Measurements from ENCODE around the gene DLG2. TPM values are rescaled to one million over a fixed set of nuclear protein-coding genes. Genes with fewer than 3 reads are reported as not detected.

Gene DLG2
- total and polyA plus RNA-seq, 2 of the 8 experiments (the other 6 are each of a cell fraction or from before 2014, with no cell fraction given) = 1.7 to 14.3 TPM

DNA sequence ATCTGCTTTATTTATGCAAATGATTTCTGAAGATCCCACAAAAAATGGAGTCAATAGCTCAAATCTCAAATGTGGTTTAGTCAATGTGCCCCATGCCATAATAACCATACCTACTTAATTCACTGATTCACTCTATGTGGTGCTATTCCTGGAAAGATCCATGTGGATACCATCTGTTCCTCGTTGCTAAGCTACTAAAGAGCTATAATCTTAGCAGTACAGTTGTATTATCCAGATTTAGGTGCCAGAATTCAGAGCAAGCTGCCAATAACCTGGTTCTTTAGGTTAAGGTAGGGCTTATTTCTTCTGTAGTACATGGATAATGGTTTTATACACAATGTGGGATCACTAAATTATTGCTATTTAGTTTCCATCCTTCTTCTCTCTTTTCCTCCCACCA is 1366.3 kb downstream of the DLG2 start:
- no peak for FAIRE-seq
- H3K23ac ChIP-seq (ENCODE audit: insufficient read length) = no peak overlapping the region
- H2BK15ac ChIP-seq (ENCODE audit: low read length) = no peak overlapping the region
- H3K4ac ChIP-seq (replicated peaks; ENCODE audit: insufficient read length, low read depth, low read length) = no peak overlapping the region
- H3K4me2 ChIP-seq (ENCODE audit: insufficient read depth in 1 of 2, low read depth in 2 of 2, low read length in 2 of 2) = no peak overlapping the region
- H3K79me2 ChIP-seq (ENCODE audit: control insufficient read depth in 1 of 2, insufficient read depth in 2 of 2, low read length in 2 of 2) = no peaks in the 10 kb centered on the region
- no peak overlapping the region for H3K56ac ChIP-seq (replicated peaks; ENCODE audit: insufficient read length, low read depth, low read length)
- H3K4me3 ChIP-seq (ENCODE audit: extremely low read depth in 1 of 4, insufficient read depth in 2 of 4, low read depth in 3 of 4, low read length in 4 of 4) = no peak overlapping the region
- no peaks in the 10 kb centered on the region for H3K9me3 ChIP-seq (ENCODE audit: insufficient read depth in 2 of 2, low read depth in 1 of 2, low read length in 1 of 2)
- ChIA-PET POLR2A (ENCODE audit: partially characterized antibody) (interaction anchor here (1.4 kb wide), 1 partner anchor 425 kb away, joined by 4 read pairs; no protein-coding TSS in a partner anchor), CTCF (ENCODE audit: partially characterized antibody) (interaction anchor here (0.6 to 9.0 kb wide), 15 partner anchors 10 to 433 kb away, joined by 3 to 112 read pairs (median 4); no protein-coding TSS in a partner anchor)
- no peaks in the 10 kb centered on the region for H3K36me3 ChIP-seq (ENCODE audit: control insufficient read depth in 2 of 4, insufficient read depth in 4 of 4, low read length in 3 of 4)
- no peaks in the 10 kb centered on the region for H3K27me3 ChIP-seq (replicated peaks in 1 of 4; ENCODE audit: control insufficient read depth in 3 of 4, extremely low read depth in 1 of 4, insufficient read depth in 3 of 4, low read length in 3 of 4)
- H2BK120ac ChIP-seq (replicated peaks; ENCODE audit: low read depth, low read length) = no peak overlapping the region
- no peak overlapping the region for H4K91ac ChIP-seq (replicated peaks; ENCODE audit: insufficient read length, low read length)
- whole genome bisulfite sequencing, 2 experiments (ENCODE audit: extremely low coverage in 1 of 2, insufficient coverage in 1 of 2, insufficient read length in 1 of 2, insufficient replicate concordance in 2 of 2, low coverage in 1 of 2, low lambda C conversion rate in 2 of 2, missing lambda C conversion rate in 1 of 2) = 78% methylated on average over 1 of the region's 1 CpG; no CpG with 5 or more reads in 1 of the 2 experiments
- H4K5ac ChIP-seq (ENCODE audit: insufficient read length, low read depth, low read length) = no peak overlapping the region
- DNase-seq (ENCODE audit: low read depth in 1 of 2, low spot score in 2 of 2) = no peak
- H2AFZ ChIP-seq (ENCODE audit: low read length) = no peak overlapping the region
- H3K79me1 ChIP-seq (ENCODE audit: low read depth, low read length) = no peaks in the 10 kb centered on the region
- no peak for TF ChIP-seq HDAC6 (IDR thresholded peaks at IDR 0.05; ENCODE audit: low read depth, low read length)
- no peak for TF ChIP-seq BCL11A (IDR thresholded peaks at IDR 0.05; ENCODE audit: low read depth in 2 of 2, low read length in 2 of 2)
- no peak for TF ChIP-seq KDM1A (IDR thresholded peaks at IDR 0.05; ENCODE audit: borderline replicate concordance, low read length)
- no peak for TF ChIP-seq HDAC2 (IDR thresholded peaks at IDR 0.05; ENCODE audit: borderline replicate concordance in 1 of 2, low read depth in 2 of 2, low read length in 2 of 2)
- TF ChIP-seq JUN (IDR thresholded peaks at IDR 0.05; ENCODE audit: low read depth, low read length) = no peak
- no peak for TF ChIP-seq SUZ12 (IDR thresholded peaks at IDR 0.05; ENCODE audit: low read length)
- no peak for TF ChIP-seq FOSL1 (IDR thresholded peaks at IDR 0.05; ENCODE audit: insufficient read depth, low read depth, low read length)
- no peak for TF ChIP-seq TBP (IDR thresholded peaks at IDR 0.05; ENCODE audit: low read depth, low read length)
- no peak for TF ChIP-seq KDM5A (IDR thresholded peaks at IDR 0.05; ENCODE audit: low read length)
- H4K20me1 ChIP-seq (replicated peaks in 1 of 2; ENCODE audit: control insufficient read depth in 1 of 2, insufficient read depth in 2 of 2, low read length in 2 of 2) = no peaks in the 10 kb centered on the region
- no peak overlapping the region for H4K8ac ChIP-seq (ENCODE audit: extremely low read depth, insufficient read depth, low read length)
- no peak overlapping the region for H2BK5ac ChIP-seq (ENCODE audit: low read depth, low read length)
- no peak overlapping the region for H3K18ac ChIP-seq (ENCODE audit: extremely low read depth, low read length)
- H2AK5ac ChIP-seq (ENCODE audit: low read depth, low read length) = no peak overlapping the region
- no peaks in the 10 kb centered on the region for H3K4me1 ChIP-seq (replicated peaks in 1 of 4; ENCODE audit: control insufficient read depth in 3 of 4, insufficient read depth in 4 of 4, low read length in 3 of 4)
- no peaks in the 10 kb centered on the region for H3K23me2 ChIP-seq (ENCODE audit: low read depth, low read length)
- no peak overlapping the region for H2BK20ac ChIP-seq (ENCODE audit: low read length)
- no peak overlapping the region for H3K27ac ChIP-seq (ENCODE audit: low read depth, low read length)
- no peak overlapping the region for H3K14ac ChIP-seq (ENCODE audit: insufficient read length)
- H3K9ac ChIP-seq (replicated peaks in 1 of 4; ENCODE audit: extremely low read depth in 1 of 4, low read depth in 3 of 4, low read length in 3 of 4) = no peak overlapping the region
- H2BK12ac ChIP-seq (ENCODE audit: low read depth, low read length) = no peak overlapping the region
